ENCODE data around the gene TGDS. TPM values are rescaled to one million over a fixed set of nuclear protein-coding genes. Genes with fewer than 3 reads are reported as not detected.

TGDS gene
- total RNA-seq, 1 donor from 2014 or later = 8.4 TPM

- peaks cover 19% of the 10 kb centered on the region for H3K9me3 Mint-ChIP-seq (ENCODE audit: low read depth)
- no peak overlapping the region for H3K27ac Mint-ChIP-seq (ENCODE audit: unreplicated experiment)
- DNase-seq (ENCODE audit: low spot score) = no peak
- TF ChIP-seq, protein P1, sequence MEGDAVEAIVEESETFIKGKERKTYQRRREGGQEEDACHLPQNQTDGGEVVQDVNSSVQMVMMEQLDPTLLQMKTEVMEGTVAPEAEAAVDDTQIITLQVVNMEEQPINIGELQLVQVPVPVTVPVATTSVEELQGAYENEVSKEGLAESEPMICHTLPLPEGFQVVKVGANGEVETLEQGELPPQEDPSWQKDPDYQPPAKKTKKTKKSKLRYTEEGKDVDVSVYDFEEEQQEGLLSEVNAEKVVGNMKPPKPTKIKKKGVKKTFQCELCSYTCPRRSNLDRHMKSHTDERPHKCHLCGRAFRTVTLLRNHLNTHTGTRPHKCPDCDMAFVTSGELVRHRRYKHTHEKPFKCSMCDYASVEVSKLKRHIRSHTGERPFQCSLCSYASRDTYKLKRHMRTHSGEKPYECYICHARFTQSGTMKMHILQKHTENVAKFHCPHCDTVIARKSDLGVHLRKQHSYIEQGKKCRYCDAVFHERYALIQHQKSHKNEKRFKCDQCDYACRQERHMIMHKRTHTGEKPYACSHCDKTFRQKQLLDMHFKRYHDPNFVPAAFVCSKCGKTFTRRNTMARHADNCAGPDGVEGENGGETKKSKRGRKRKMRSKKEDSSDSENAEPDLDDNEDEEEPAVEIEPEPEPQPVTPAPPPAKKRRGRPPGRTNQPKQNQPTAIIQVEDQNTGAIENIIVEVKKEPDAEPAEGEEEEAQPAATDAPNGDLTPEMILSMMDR (IDR thresholded peaks at IDR 0.05) = no peak
- no peaks in the 10 kb centered on the region for H3K4me1 Mint-ChIP-seq (ENCODE audit: low read depth)
- H3K36me3 Mint-ChIP-seq (ENCODE audit: low read depth) = peaks cover 3% of the 10 kb centered on the region
- H3K4me3 Mint-ChIP-seq (ENCODE audit: unreplicated experiment) = no peak overlapping the region
- H3K27me3 Mint-ChIP-seq (ENCODE audit: low read depth) = peaks cover 23% of the 10 kb centered on the region
Measured at GRCh38 chr13:94524407-94524806, 71.5 kb downstream of the TGDS start.

Other genes starting within 250 kb of the TGDS start
- not detected in 3 replicates for gene DCT, start 116.5 kb downstream of the TGDS start, total RNA-seq
- gene GPR180, start 5.7 kb upstream of the TGDS start, total RNA-seq = 11.2 to 14.1 TPM (median 11.7 TPM) in 3 replicates
- not detected in 3 replicates for gene SOX21, start 116.4 kb upstream of the TGDS start, total RNA-seq